ENCODE data around the gene CPA4.

GRCh38 chr7:130352194-130353074, 59.5 kb downstream of the CPA4 start:
- TF ChIP-seq POLR2A (IDR thresholded peaks at IDR 0.05) = no peak
- TF ChIP-seq CTCF (IDR thresholded peaks at IDR 0.05) = no peak
